HFFc6 (cell line): ENCODE measurements around the gene ZNF322. TPM values are rescaled to one million over a fixed set of nuclear protein-coding genes. Genes with fewer than 3 reads are reported as not detected.

Experiments used
- DNase-seq: peaks from one replicate; pipeline ENCODE4 v3.0.0-alpha.2; 2018
- H3K27ac Mint-ChIP-seq: 2 replicates; pipeline ENCODE4 v1.8.0; 2020; ENCODE audit warnings: mild to moderate bottlenecking, mixed read lengths
- H3K27me3 Mint-ChIP-seq: 2 replicates; pipeline ENCODE4 v1.8.0; 2021; ENCODE audit warnings: mild to moderate bottlenecking, moderate library complexity, mixed read lengths; ENCODE audit not compliant: insufficient read depth
- H3K36me3 Mint-ChIP-seq: 2 replicates; pipeline ENCODE4 v1.8.0; 2021; ENCODE audit warnings: low read depth, mixed read lengths
- H3K4me1 Mint-ChIP-seq: 2 replicates; pipeline ENCODE4 v1.8.0; 2020; ENCODE audit warnings: low read depth, mixed read lengths
- H3K4me3 Mint-ChIP-seq: 2 replicates; pipeline ENCODE4 v1.8.0; 2020; ENCODE audit warnings: mild to moderate bottlenecking, moderate library complexity, mixed read lengths
- H3K9me3 Mint-ChIP-seq: 2 replicates; pipeline ENCODE4 v1.8.0; 2020; ENCODE audit warnings: mild to moderate bottlenecking, mixed read lengths
- total RNA-seq, 6 experiments: library from RNA; stranded (reverse); fragmentation: NEBNext Ultra II Directional; extraction: Animal tissue kit (Norgen Biotek cat#: 25700); gene quantifications; 2 replicates in 1 of 6; 3 replicates in 5 of 6; pipeline ENCODE4 v1.2.3, GENCODE V29; 2021
- TF ChIP-seq, protein P1 (sequence below): fragments of 200-600 bp; sonication (generic); IDR thresholded peaks from 2 replicates; pipeline ENCODE4 v1.5.0; 2021; ENCODE audit warnings: antibody characterized with exemption, mild to moderate bottlenecking

ZNF322 gene
- total RNA-seq, 6 experiments from 2014 or later, result 15.1 to 17.7 (median 16.3) TPM

DNA sequence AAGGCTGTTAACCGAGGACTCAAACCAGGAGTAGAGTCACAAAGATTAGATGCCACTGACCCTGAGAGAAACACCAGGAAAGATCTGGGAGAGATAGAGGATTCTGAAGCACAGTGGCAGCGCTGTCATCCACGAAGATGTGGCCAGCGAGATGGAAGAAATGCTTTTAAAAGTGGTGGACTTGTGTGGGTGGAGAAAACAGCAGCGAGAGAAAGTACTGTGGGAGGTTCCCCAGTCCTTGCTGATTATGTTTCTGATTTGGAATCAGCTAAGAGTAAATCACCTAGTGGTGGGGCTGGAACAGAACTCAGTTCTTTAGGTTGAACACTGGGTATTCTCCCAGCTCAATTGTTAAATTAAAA, 435 bp upstream of the ZNF322 start:
- Mint-ChIP-seq H3K4me1 (peaks cover 16% of the 10 kb centered on the region), H3K27ac (peak overlapping the region; percentile 47), H3K36me3 (peaks cover 31% of the 10 kb centered on the region), H3K4me3 (peak overlapping the region; percentile 88), H3K9me3 (no peaks in the 10 kb centered on the region), H3K27me3 (no peaks in the 10 kb centered on the region)
- TF ChIP-seq, protein P1, sequence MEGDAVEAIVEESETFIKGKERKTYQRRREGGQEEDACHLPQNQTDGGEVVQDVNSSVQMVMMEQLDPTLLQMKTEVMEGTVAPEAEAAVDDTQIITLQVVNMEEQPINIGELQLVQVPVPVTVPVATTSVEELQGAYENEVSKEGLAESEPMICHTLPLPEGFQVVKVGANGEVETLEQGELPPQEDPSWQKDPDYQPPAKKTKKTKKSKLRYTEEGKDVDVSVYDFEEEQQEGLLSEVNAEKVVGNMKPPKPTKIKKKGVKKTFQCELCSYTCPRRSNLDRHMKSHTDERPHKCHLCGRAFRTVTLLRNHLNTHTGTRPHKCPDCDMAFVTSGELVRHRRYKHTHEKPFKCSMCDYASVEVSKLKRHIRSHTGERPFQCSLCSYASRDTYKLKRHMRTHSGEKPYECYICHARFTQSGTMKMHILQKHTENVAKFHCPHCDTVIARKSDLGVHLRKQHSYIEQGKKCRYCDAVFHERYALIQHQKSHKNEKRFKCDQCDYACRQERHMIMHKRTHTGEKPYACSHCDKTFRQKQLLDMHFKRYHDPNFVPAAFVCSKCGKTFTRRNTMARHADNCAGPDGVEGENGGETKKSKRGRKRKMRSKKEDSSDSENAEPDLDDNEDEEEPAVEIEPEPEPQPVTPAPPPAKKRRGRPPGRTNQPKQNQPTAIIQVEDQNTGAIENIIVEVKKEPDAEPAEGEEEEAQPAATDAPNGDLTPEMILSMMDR, result no peak; the same call in none of the 2 replicates
- DNase-seq, result peak; percentile 40

DNA sequence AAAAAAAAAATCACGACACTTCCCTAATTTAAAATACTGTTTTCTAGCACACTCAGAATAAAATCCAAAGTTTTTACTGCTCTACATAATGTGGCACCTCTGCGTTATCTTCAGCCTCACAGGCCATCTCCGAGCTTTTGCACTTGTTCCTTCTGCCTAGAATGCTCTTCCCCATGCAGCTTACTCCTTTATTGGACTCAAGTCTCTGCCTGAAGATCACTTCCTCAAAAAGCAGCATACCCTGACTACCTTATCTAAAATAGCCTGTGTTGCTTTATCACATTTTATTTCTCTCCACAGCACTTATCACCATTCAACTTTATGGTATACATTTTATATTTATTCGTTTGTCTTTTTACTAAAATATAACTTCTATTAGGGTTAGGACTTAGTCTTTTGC, 2.3 kb downstream of the ZNF322 start:
- H3K4me3 Mint-ChIP-seq, result no peak overlapping the region
- TF ChIP-seq, protein P1, result no peak

DNA sequence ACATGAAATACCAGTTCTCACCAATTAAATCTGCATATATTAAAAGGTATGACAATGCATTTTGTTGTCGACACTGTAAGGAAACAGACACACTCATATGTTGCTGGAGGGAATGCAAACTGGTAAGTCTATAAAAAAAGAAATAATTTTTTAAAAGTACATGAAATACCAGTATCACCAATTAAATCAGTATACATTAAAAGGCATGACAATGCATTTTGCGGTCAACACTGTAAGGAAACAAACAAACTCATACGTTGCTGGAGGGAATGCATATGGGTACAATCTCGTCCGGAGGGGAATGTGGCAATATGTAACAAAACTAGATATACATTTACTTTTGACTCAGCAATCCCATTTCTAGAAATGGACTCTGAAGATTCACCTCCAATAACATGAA, 6.5 kb downstream of the ZNF322 start:
- Mint-ChIP-seq H3K27me3 (no peaks in the 10 kb centered on the region; the same call in 1 of the 2 replicates), H3K9me3 (peaks cover 7% of the 10 kb centered on the region; the same call in 1 of the 2 replicates), H3K4me3 (no peak overlapping the region), H3K36me3 (peaks cover 88% of the 10 kb centered on the region), H3K4me1 (peaks cover 6% of the 10 kb centered on the region; the same call in 1 of the 2 replicates), H3K27ac (no peak overlapping the region)
- TF ChIP-seq, protein P1, result no peak
- DNase-seq, result no peak

More for the DNA sequence above, 2.3 kb downstream of the ZNF322 start:
- Mint-ChIP-seq H3K9me3 (no peaks in the 10 kb centered on the region), H3K27ac (no peak overlapping the region; the same call in 1 of the 2 replicates), H3K27me3 (no peaks in the 10 kb centered on the region), H3K4me1 (peaks cover 16% of the 10 kb centered on the region), H3K36me3 (peaks cover 57% of the 10 kb centered on the region)
- no peak for DNase-seq

DNA sequence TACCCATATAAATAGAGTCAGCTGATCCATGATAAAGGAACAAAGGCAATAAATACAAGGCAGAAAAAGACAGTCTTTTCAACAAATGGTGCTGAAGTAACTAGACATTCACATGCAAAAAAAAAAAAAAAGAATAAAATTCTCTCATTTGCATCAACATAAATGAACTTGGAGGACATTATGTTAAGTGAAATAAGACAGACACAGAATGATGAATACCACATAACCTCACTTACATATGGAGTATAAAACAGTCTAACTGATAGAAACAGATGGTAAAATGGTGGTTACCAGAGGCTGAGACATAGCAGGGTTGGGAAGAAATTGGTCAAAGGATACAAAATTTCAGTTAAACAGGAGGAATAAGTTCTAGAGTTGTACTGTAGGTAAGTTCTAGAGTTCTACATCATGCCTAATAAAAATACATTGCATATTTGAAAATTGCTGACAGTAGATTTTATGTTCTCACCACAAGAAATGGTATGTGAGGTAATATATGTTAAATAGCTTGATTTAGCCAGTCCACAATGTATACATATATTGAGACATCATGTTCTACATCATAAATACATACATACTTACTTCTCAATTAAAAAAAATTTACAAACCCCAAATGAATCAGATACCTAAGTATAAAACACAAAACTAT, 8.3 kb downstream of the ZNF322 start:
- Mint-ChIP-seq H3K4me3 (no peak overlapping the region), H3K4me1 (no peaks in the 10 kb centered on the region), H3K36me3 (peaks cover 89% of the 10 kb centered on the region), H3K27ac (no peak overlapping the region), H3K9me3 (peaks cover 18% of the 10 kb centered on the region), H3K27me3 (no peaks in the 10 kb centered on the region; the same call in 1 of the 2 replicates)
- no peak for DNase-seq
- TF ChIP-seq, protein P1, result no peak

DNA sequence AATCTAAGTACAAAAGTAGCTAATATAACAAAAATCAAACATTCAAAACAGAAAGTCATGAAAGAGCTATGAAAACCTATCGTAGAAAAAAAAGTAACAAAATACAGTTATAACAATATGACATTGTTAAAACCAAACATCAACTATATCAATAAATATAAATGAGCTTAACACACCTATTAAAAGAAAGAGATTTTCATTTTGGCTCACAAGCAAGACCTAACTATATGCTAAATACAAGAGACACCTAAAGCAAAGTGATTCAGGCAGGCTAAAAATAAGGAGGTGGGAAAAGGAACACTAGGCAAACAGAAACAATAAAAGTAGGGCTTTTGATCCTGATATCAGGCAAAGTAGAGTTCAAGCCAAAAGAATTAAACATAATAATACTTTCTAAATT, 13.5 kb downstream of the ZNF322 start:
- Mint-ChIP-seq H3K4me3 (no peak overlapping the region), H3K27me3 (no peaks in the 10 kb centered on the region; the same call in none of the 2 replicates), H3K4me1 (no peaks in the 10 kb centered on the region), H3K27ac (no peak overlapping the region), H3K9me3 (peaks cover 60% of the 10 kb centered on the region), H3K36me3 (peaks cover 87% of the 10 kb centered on the region)
- TF ChIP-seq, protein P1, result no peak
- DNase-seq, result no peak
